Measurements from ENCODE around the gene CHMP4A.

DNA sequence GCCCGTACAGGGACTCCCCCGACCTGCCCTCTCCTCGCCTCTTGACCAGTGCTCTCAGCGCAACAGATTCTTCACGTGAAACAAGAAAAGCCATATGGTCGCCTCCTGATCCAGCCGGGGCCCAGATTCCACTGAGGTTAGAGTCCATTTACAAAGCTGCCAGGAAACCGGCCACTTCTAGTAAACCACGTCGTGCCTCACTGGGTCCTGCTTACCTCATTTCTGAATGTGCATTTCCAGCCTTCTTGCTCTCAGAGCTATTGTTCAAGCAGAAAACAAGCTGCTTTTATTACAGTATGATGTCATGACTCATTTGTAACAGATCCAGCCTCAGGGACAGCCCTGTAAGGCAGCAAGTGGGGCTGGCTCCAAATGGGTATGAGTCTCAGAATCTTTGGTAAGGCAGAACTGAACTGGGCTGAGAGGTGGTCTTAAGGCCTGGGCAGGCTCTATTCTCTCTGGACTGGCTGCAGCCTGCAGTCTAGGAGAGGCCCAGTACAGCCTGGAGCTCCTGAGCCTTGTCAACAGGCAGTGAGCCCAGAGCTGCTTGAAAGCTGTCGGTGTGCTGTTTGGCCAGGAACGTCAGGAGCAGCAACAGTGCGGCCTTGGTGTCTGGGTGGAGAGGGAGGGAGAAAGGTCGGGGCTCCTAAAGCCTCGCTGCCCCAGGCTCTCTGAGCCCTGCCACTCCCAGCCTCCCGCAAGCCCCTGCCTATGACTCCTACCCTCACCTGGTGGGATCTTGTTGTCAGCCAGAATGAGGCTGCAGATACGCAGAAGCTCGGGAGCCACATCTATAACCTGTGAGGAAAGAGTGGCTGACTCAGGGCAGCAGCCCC is 33.1 kb downstream of the CHMP4A start:
- TF ChIP-seq CTCF (conservative IDR thresholded peaks at IDR 0.05; ENCODE audit: low read depth, low read length) = no peak
- TF ChIP-seq EZH2 (IDR thresholded peaks at IDR 0.05; ENCODE audit: borderline replicate concordance, low read depth, low read length, poor library complexity, severe bottlenecking) = no peak
